Ishikawa (cell line): Measurements from ENCODE around the gene ACRBP.

Source experiments
- CEBPB ChIP-seq: IDR thresholded peaks from 2 replicates; pipeline ENCODE4 v1.6.1; 2012
- EGR1 ChIP-seq: IDR thresholded peaks from 2 replicates; pipeline ENCODE4 v1.6.1; 2012
- EP300 ChIP-seq: IDR thresholded peaks from 2 replicates; pipeline ENCODE4 v1.6.1; 2012; ENCODE audit warnings: borderline replicate concordance
- MAX ChIP-seq: IDR thresholded peaks from 2 replicates; pipeline ENCODE4 v1.6.1; 2012
- NFIC ChIP-seq: IDR thresholded peaks from 2 replicates; pipeline ENCODE4 v1.6.1; 2012
- RAD21 ChIP-seq: IDR thresholded peaks from 2 replicates; pipeline ENCODE4 v1.6.1; 2012; ENCODE audit warnings: low read depth
- REST ChIP-seq: IDR thresholded peaks from 2 replicates; pipeline ENCODE4 v1.6.1; 2012; ENCODE audit warnings: low read depth, mild to moderate bottlenecking
- TAF1 ChIP-seq: IDR thresholded peaks from 2 replicates; pipeline ENCODE4 v1.6.1; 2012; ENCODE audit warnings: low read depth, mild to moderate bottlenecking
- YY1 ChIP-seq: IDR thresholded peaks from 2 replicates; pipeline ENCODE4 v1.6.1; 2012; ENCODE audit warnings: low read depth
- ZBTB7A ChIP-seq: IDR thresholded peaks from 2 replicates; pipeline ENCODE4 v1.6.1; 2012; ENCODE audit warnings: low read depth

- TF ChIP-seq YY1 (no peak), TAF1 (no peak), CEBPB (no peak), RAD21 (peak; percentile 43), EP300 (no peak), REST (no peak), NFIC (no peak), ZBTB7A (no peak), MAX (no peak), EGR1 (no peak)
Observed at GRCh38 chr12:6644903-6645302, 2.3 kb downstream of the ACRBP start.
